H1 (cell line): Measurements from ENCODE around the gene TAB3.

Experiments used
- CEBPB ChIP-seq: IDR thresholded peaks from 2 replicates; pipeline ENCODE4 v1.6.1; 2012; ENCODE audit warnings: low read depth, low read length
- EZH2 ChIP-seq: fragments of 200-600 bp; sonication (generic); IDR thresholded peaks from 2 replicates; pipeline ENCODE4 v1.7.1; 2012; ENCODE audit warnings: low read depth, mild to moderate bottlenecking, moderate library complexity, low read length, inconsistent platforms; ENCODE audit not compliant: severe bottlenecking
- HDAC6 ChIP-seq: IDR thresholded peaks from one replicate; pipeline ENCODE4 v1.7.1; 2012; ENCODE audit warnings: low read depth, mild to moderate bottlenecking, inconsistent platforms, low read length, moderate library complexity
- KDM5A ChIP-seq: fragments of 200-600 bp; IDR thresholded peaks from 2 replicates; pipeline ENCODE4 v1.7.1; 2012; ENCODE audit warnings: mild to moderate bottlenecking, low read length, inconsistent platforms, mixed read lengths
- POLR2A ChIP-seq, 2 experiments: IDR thresholded peaks; 1 replicate in 1 of 2; 2 replicates in 1 of 2; pipeline ENCODE4 v1.6.1; 2011; ENCODE audit warnings: low read depth in 2 of 2, low read length in 2 of 2, mild to moderate bottlenecking in 2 of 2; ENCODE audit errors: control extremely low read depth in 1 of 2
- RAD21 ChIP-seq, 2 experiments: IDR thresholded peaks in 1 of 2; conservative IDR thresholded peaks in 1 of 2; 2 replicates each; pipeline ENCODE4 v1.6.1; 2011; ENCODE audit warnings: low read depth in 2 of 2, low read length in 2 of 2, improper control_type of control experiment in 1 of 2, inconsistent platforms in 1 of 2, mild to moderate bottlenecking in 1 of 2, moderate library complexity in 1 of 2
- SUZ12 ChIP-seq: fragments of 200-600 bp; sonication (generic); IDR thresholded peaks from 2 replicates; pipeline ENCODE4 v1.6.1; 2012; ENCODE audit warnings: mild to moderate bottlenecking, inconsistent platforms, low read length, moderate library complexity, mixed read lengths
- TAF1 ChIP-seq: IDR thresholded peaks from 2 replicates; pipeline ENCODE4 v1.6.1; 2011; ENCODE audit warnings: mild to moderate bottlenecking, low read depth, low read length
- ZNF274 ChIP-seq: IDR thresholded peaks from 2 replicates; pipeline ENCODE4 v1.7.0; 2012; ENCODE audit warnings: low read length, borderline replicate concordance; ENCODE audit errors: extremely low read depth
- TF ChIP-seq, protein P1 (sequence below), 3 experiments: IDR thresholded peaks; 1 replicate in 2 of 3; 2 replicates in 1 of 3; pipeline versions ENCODE4 v1.5.1 to v1.6.1; 2011; ENCODE audit warnings: low read length in 3 of 3, mild to moderate bottlenecking in 3 of 3, inconsistent platforms in 2 of 3, low read depth in 1 of 3, moderate library complexity in 1 of 3; ENCODE audit not compliant: insufficient read depth in 1 of 3; ENCODE audit errors: control extremely low read depth in 1 of 3
- TF ChIP-seq, protein P2 (sequence below): IDR thresholded peaks from 2 replicates; pipeline ENCODE4 v1.6.1; 2012; ENCODE audit warnings: low read length, inconsistent platforms

DNA sequence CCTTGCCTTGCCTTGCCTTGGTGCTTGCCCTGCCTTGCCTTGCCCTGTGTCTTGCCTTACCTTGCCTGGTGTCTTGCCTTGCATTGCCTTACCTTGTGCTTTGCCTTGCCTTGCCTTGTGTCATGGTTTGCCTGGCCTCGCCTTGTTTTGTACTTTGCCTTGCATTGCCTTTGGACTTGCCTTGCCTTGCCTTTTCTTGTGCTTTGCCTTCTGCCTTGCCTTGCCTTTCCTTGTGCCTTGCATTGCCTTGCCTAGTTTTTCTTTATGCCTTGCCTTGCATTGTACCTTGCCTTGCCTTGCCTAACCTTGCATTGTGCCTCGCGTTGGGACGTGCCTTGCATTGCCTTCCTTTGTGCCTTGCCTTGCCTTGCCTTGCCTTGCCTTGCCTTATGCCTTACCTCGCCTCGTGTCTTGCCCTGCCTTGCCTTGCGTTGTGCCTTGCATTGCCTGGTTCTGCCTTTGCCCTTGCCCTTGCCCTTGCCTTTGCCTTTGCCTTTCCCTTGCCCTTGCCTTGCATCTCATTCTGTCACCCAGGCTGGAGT, 82.8 kb downstream of the TAB3 start:
- TF ChIP-seq, protein P1, sequence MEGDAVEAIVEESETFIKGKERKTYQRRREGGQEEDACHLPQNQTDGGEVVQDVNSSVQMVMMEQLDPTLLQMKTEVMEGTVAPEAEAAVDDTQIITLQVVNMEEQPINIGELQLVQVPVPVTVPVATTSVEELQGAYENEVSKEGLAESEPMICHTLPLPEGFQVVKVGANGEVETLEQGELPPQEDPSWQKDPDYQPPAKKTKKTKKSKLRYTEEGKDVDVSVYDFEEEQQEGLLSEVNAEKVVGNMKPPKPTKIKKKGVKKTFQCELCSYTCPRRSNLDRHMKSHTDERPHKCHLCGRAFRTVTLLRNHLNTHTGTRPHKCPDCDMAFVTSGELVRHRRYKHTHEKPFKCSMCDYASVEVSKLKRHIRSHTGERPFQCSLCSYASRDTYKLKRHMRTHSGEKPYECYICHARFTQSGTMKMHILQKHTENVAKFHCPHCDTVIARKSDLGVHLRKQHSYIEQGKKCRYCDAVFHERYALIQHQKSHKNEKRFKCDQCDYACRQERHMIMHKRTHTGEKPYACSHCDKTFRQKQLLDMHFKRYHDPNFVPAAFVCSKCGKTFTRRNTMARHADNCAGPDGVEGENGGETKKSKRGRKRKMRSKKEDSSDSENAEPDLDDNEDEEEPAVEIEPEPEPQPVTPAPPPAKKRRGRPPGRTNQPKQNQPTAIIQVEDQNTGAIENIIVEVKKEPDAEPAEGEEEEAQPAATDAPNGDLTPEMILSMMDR (IDR thresholded peaks at IDR 0.05; ENCODE audit: control extremely low read depth in 1 of 3, insufficient read depth in 1 of 3, low read depth in 1 of 3, low read length in 3 of 3) = no peak
- TF ChIP-seq, protein P2, sequence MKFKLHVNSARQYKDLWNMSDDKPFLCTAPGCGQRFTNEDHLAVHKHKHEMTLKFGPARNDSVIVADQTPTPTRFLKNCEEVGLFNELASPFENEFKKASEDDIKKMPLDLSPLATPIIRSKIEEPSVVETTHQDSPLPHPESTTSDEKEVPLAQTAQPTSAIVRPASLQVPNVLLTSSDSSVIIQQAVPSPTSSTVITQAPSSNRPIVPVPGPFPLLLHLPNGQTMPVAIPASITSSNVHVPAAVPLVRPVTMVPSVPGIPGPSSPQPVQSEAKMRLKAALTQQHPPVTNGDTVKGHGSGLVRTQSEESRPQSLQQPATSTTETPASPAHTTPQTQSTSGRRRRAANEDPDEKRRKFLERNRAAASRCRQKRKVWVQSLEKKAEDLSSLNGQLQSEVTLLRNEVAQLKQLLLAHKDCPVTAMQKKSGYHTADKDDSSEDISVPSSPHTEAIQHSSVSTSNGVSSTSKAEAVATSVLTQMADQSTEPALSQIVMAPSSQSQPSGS = no peak
- no peak for TF ChIP-seq CEBPB
- no peak for TF ChIP-seq POLR2A (IDR thresholded peaks at IDR 0.05; ENCODE audit: control extremely low read depth in 1 of 2, low read depth in 2 of 2, low read length in 2 of 2)
- no peak for TF ChIP-seq HDAC6
- no peak for TF ChIP-seq SUZ12
- no peak for TF ChIP-seq EZH2
- TF ChIP-seq KDM5A = no peak
- no peak for TF ChIP-seq RAD21 (IDR thresholded peaks at IDR 0.05 in 1 of 2, conservative IDR thresholded peaks at IDR 0.05 in 1 of 2; ENCODE audit: low read depth in 2 of 2, low read length in 2 of 2)
- TF ChIP-seq ZNF274 = no peak
- no peak for TF ChIP-seq TAF1
